Activated CD4-positive, alpha-beta memory T cell treated with anti-CD3 and anti-CD28 coated beads for 36 hours (primary cell): ENCODE data around the gene PTPRA. TPM values are rescaled to one million over a fixed set of nuclear protein-coding genes. Genes with fewer than 3 reads are reported as not detected.
A peak's percentile ranks its signal among the peaks of the same experiment; 100 is the strongest.

ENCODE experiments used
- CTCF ChIA-PET: fragments of 350-600 bp; sonication (Branson Sonifier 250); formaldehyde crosslinking; loops from one replicate; lab custom pipeline; 2021; ENCODE audit warnings: antibody characterized with exemption, inconsistent platforms; lab: Charles Lee
- POLR2A ChIA-PET: fragments of 350-600 bp; sonication (Branson Sonifier 250); formaldehyde crosslinking; loops from one replicate; lab custom pipeline; 2021; ENCODE audit warnings: antibody characterized with exemption; lab: Charles Lee
- DNase-seq: peaks from one replicate; pipeline ENCODE4 v3.0.0-alpha.2; 2020
- H3K27ac Mint-ChIP-seq: one replicate; pipeline ENCODE4 v1.8.0; 2021; ENCODE audit warnings: mixed read lengths
- H3K27me3 Mint-ChIP-seq: one replicate; pipeline ENCODE4 v1.8.0; 2021; ENCODE audit warnings: mixed read lengths
- H3K36me3 Mint-ChIP-seq: one replicate; pipeline ENCODE4 v1.8.0; 2021; ENCODE audit warnings: mixed read lengths
- H3K4me1 Mint-ChIP-seq: one replicate; pipeline ENCODE4 v1.8.0; 2021; ENCODE audit warnings: low read depth, mixed read lengths
- H3K4me3 Mint-ChIP-seq: one replicate; pipeline ENCODE4 v1.8.0; 2021; ENCODE audit warnings: mild to moderate bottlenecking, mixed read lengths
- H3K9me3 Mint-ChIP-seq: one replicate; pipeline ENCODE4 v1.8.0; 2021; ENCODE audit warnings: mixed read lengths
- intact Hi-C: fragments of 100-400 bp; cut with micrococcal nuclease; formaldehyde crosslinking; loops from one replicate; pipeline ENCODE4 v1.15.1; 2023
- total RNA-seq, 2 experiments: library from RNA; stranded (reverse); gene quantifications; one replicate each; pipeline ENCODE4 v1.2.3, GENCODE V29; 2021

The PTPRA gene
- total RNA-seq, 2 experiments from 2014 or later = 61.1 to 62.8 TPM

DNA sequence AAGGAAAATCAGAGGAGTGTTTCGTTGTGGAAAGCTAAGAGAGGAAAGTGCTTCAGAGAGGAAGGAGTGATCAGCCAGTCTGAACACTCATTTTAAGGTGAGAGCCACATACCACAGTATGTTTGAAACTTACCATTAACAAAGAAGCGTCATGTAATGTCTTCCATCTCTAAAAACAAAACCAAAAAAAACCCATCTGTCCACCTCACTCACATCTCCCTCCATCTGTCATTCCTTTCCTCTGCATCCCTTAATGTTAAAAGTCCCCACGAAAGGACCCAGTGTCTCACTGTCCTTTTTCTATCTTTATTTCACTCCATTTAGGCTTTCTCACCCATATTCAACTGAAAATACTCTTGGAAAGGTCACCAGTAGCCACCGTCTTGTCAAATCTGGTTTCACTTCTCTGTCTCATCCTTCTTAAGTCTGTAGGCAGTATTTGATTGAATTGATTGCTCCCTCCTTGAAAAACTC lies 110.8 kb downstream of the PTPRA start:
- Mint-ChIP-seq H3K27me3 (no peaks in the 10 kb centered on the region), H3K4me3 (no peak overlapping the region), H3K27ac (no peak overlapping the region), H3K36me3 (peaks cover 31% of the 10 kb centered on the region), H3K4me1 (peaks cover 11% of the 10 kb centered on the region), H3K9me3 (no peaks in the 10 kb centered on the region)
- intact Hi-C loops = loop anchor here (1.0 to 10.0 kb wide), 6 partner anchors 30 to 319 kb away; partner anchors contain the start of genes IDH3B and PTPRA
- no peak for DNase-seq
- ChIA-PET POLR2A (interaction anchor here (0.5 to 8.2 kb wide), 6 partner anchors 9 to 190 kb away, joined by 3 to 127 read pairs (median 3); no protein-coding TSS in a partner anchor), CTCF (interaction anchor here (0.8 to 1.7 kb wide), 8 partner anchors 14 to 242 kb away, joined by 3 to 5 read pairs (median 3); no protein-coding TSS in a partner anchor)

DNA sequence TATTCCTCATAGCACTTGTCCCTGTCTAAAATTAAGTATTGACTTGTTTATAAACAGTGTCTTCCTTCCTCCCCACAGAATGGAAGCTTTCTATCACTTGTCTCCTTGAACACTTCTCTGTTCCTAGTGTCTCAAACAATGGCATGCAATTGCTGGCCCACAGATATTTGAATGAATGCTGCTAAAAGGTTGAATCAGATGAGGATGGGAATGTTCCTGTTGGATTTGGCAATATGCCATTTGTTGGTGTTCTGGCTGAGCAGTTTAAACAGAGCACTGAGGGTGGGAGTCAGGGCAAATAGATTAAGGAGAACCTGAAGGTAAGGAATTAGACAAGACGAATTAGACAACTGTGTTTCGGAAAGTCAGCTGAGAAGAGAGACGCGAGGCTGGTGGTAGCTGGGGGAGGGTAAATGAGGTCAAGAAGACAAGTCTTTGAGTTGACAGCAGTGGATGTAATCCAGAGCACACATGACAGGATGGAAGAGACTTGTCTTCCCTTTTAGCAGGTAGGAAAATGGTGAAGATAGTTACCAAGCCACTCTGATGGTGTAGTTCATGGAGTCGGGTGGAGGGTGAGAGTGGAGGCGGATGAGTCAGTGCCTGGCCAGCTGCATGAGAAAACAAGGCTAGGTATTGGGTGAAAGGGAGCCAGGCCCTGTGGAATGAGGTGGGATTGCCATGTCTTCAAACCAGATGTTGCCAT lies 111.8 kb downstream of the PTPRA start:
- ChIA-PET CTCF (interaction anchor here (0.6 to 1.7 kb wide), 6 partner anchors 15 to 112 kb away, joined by 3 to 5 read pairs (median 4); no protein-coding TSS in a partner anchor), POLR2A (interaction anchor here (1.0 to 8.2 kb wide), 2 partner anchors 28 to 114 kb away, joined by 5 to 127 read pairs; no protein-coding TSS in a partner anchor)
- no peak overlapping the region for H3K27ac Mint-ChIP-seq
- no peaks in the 10 kb centered on the region for H3K27me3 Mint-ChIP-seq
- peak; percentile 72 for DNase-seq
- peaks cover 20% of the 10 kb centered on the region for H3K4me1 Mint-ChIP-seq
- no peak overlapping the region for H3K4me3 Mint-ChIP-seq
- peaks cover 40% of the 10 kb centered on the region for H3K36me3 Mint-ChIP-seq
- intact Hi-C loops = loop anchor here (1.0 to 10.0 kb wide), 7 partner anchors 29 to 320 kb away; partner anchors contain the start of genes FASTKD5, IDH3B, PTPRA and UBOX5
- no peaks in the 10 kb centered on the region for H3K9me3 Mint-ChIP-seq

GRCh38 chr20:2986466-2986865 lies 113.2 kb downstream of the PTPRA start:
- intact Hi-C loops = loop anchor here (1.0 to 10.0 kb wide), 5 partner anchors 14 to 232 kb away; partner anchors contain the start of genes FASTKD5 and UBOX5
- peak overlapping the region; percentile 9 for H3K4me3 Mint-ChIP-seq
- H3K9me3 Mint-ChIP-seq = no peaks in the 10 kb centered on the region
- H3K27ac Mint-ChIP-seq = no peak overlapping the region
- peaks cover 48% of the 10 kb centered on the region for H3K36me3 Mint-ChIP-seq
- peaks cover 22% of the 10 kb centered on the region for H3K4me1 Mint-ChIP-seq
- peak; percentile 90 for DNase-seq
- POLR2A ChIA-PET = interaction anchor here (0.6 to 8.2 kb wide), 7 partner anchors 14 to 398 kb away, joined by 3 to 127 read pairs (median 4); partner anchors contain the start of gene PTPRA
- CTCF ChIA-PET = interaction anchor here (1.0 to 1.5 kb wide), 2 partner anchors 15 to 28 kb away, joined by 4 to 6 read pairs; no protein-coding TSS in a partner anchor
- no peaks in the 10 kb centered on the region for H3K27me3 Mint-ChIP-seq

DNA sequence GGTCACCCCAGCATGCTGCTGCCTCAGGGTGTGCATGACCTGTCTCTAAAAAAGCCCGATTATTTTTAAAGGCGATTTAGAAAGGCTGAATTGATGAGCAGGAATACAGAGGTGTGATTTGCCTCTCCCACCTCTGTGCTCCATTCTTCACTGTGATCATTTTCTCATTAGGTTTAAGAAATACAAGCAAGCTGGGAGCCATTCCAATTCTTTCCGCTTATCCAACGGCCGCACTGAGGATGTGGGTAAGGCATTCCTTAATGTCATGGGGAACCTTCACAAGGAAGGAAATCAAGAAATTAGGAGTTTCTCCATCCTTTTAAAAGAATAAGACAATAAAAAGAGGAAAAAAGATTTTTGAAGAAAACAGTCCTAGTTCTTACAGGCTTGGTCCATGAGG lies 114.6 kb downstream of the PTPRA start:
- H3K4me1 Mint-ChIP-seq = peaks cover 21% of the 10 kb centered on the region
- intact Hi-C loops = loop anchor here (2.0 to 10.0 kb wide), 3 partner anchors 13 to 233 kb away; partner anchors contain the start of genes FASTKD5 and UBOX5
- H3K4me3 Mint-ChIP-seq = no peak overlapping the region
- H3K9me3 Mint-ChIP-seq = no peaks in the 10 kb centered on the region
- H3K27me3 Mint-ChIP-seq = no peaks in the 10 kb centered on the region
- H3K27ac Mint-ChIP-seq = peak overlapping the region; percentile 19
- H3K36me3 Mint-ChIP-seq = peaks cover 53% of the 10 kb centered on the region
- DNase-seq = no peak
- CTCF ChIA-PET = interaction anchor here (0.9 kb wide), 1 partner anchor 79 kb away, joined by 3 read pairs; no protein-coding TSS in a partner anchor
- POLR2A ChIA-PET = interaction anchor here (8.2 kb wide), 1 partner anchor 26 kb away, joined by 127 read pairs; no protein-coding TSS in a partner anchor

DNA sequence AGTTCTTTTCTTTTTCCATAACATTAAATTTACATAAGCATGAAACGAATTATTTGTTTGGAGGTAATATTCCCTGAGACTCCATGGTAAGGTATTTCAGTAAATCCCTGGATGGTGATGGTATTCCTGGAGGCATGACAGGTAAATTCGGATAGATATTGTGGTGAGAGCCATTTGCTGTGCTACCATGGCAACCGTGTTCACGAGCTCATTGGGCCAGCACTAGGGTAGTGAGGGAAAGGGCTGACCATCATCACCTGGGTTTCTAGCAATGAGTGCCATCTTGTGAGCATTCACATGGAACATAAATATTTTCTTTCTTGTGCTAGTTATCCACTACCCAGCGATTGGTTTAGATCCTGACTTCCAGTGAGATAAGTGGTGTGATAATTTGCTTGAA lies 118.3 kb downstream of the PTPRA start:
- H3K4me3 Mint-ChIP-seq = no peak overlapping the region
- intact Hi-C loops = no loop called here
- ChIA-PET POLR2A (no interaction called here), CTCF (interaction anchor here (3.5 kb wide), 1 partner anchor 9 kb away, joined by 12 read pairs; no protein-coding TSS in a partner anchor)
- no peaks in the 10 kb centered on the region for H3K9me3 Mint-ChIP-seq
- no peak overlapping the region for H3K27ac Mint-ChIP-seq
- H3K27me3 Mint-ChIP-seq = no peaks in the 10 kb centered on the region
- H3K4me1 Mint-ChIP-seq = peaks cover 23% of the 10 kb centered on the region
- DNase-seq = no peak
- peaks cover 57% of the 10 kb centered on the region for H3K36me3 Mint-ChIP-seq

DNA sequence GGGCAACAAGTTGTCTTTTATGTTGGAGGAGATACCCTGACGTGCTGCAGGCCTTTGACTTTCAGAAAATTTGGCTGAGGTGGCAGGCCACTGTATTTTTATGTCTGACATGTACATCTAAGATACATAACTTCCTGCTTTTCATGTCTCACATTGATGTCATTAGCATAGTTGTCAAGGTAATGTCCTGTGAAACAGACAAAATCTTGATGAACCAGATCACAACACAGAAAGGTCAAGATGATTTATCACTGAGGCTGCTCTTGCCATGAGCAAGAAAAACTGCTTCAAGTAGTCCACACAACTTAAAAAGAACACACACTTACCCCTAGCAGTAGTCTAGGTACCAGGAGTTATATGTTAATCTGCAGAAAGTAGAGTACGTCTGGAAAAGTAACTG lies 120.0 kb downstream of the PTPRA start:
- intact Hi-C loops = no loop called here
- ChIA-PET POLR2A (interaction anchor here (1.2 kb wide), 1 partner anchor 10 kb away, joined by 3 read pairs; no protein-coding TSS in a partner anchor), CTCF (no interaction called here)
- peaks cover 22% of the 10 kb centered on the region for H3K4me1 Mint-ChIP-seq
- peak overlapping the region; percentile 34 for H3K27ac Mint-ChIP-seq
- no peaks in the 10 kb centered on the region for H3K27me3 Mint-ChIP-seq
- DNase-seq = no peak
- peaks cover 42% of the 10 kb centered on the region for H3K36me3 Mint-ChIP-seq
- H3K4me3 Mint-ChIP-seq = no peak overlapping the region
- H3K9me3 Mint-ChIP-seq = no peaks in the 10 kb centered on the region

DNA sequence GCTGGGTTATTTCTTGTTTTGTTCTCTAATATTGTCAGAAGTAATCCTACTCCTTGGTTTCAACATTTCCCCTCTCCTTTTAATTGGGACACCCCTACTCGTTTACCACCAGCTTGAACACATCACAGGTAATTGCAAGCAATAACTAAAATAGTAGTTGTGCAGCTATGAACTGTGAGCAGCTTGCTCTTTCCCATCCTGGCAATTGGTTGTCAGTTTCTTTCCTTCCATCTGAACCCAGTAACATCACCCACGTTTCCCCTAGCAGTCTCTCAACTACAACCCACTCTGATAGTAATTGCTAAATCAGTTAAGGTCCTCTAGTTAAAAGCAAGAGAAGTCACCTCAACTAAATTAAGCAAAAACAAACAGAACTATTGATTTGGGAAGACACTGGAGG lies 122.5 kb downstream of the PTPRA start:
- CTCF ChIA-PET = interaction anchor here (0.8 kb wide), 1 partner anchor 80 kb away, joined by 4 read pairs; no protein-coding TSS in a partner anchor
- DNase-seq = no peak
- no peaks in the 10 kb centered on the region for H3K27me3 Mint-ChIP-seq
- H3K27ac Mint-ChIP-seq = no peak overlapping the region
- H3K9me3 Mint-ChIP-seq = no peaks in the 10 kb centered on the region
- H3K4me1 Mint-ChIP-seq = peaks cover 4% of the 10 kb centered on the region
- peaks cover 26% of the 10 kb centered on the region for H3K36me3 Mint-ChIP-seq
- intact Hi-C loops = no loop called here
- POLR2A ChIA-PET = no interaction called here
- no peak overlapping the region for H3K4me3 Mint-ChIP-seq

DNA sequence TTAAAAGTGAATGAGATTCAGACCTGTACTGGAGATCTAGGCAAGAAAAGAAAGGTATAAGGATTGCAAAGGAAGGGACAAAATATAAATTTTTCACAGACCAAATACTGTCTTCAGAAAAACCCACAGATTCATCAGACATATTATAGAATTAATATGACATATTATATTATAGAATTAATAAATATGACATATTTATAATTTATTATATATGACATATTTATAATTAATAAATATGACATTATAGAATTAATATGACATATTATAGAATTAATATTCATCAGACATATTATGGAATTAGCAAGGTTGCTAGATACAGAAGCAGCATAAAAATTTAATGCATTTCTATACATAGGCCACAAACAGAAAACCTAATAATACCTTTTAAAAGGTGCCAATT lies 125.4 kb downstream of the PTPRA start:
- no peak overlapping the region for H3K4me3 Mint-ChIP-seq
- no peak for DNase-seq
- ChIA-PET CTCF (interaction anchor here (0.8 kb wide), 1 partner anchor 311 kb away, joined by 3 read pairs; no protein-coding TSS in a partner anchor), POLR2A (no interaction called here)
- intact Hi-C loops = no loop called here
- H3K4me1 Mint-ChIP-seq = peaks cover 7% of the 10 kb centered on the region
- H3K27ac Mint-ChIP-seq = no peak overlapping the region
- no peaks in the 10 kb centered on the region for H3K27me3 Mint-ChIP-seq
- no peaks in the 10 kb centered on the region for H3K9me3 Mint-ChIP-seq
- H3K36me3 Mint-ChIP-seq = peaks cover 19% of the 10 kb centered on the region

- POLR2A ChIA-PET = interaction anchor here (0.6 to 1.4 kb wide), 2 partner anchors 14 to 170 kb away, joined by 3 to 6 read pairs; no protein-coding TSS in a partner anchor
- intact Hi-C loops = loop anchor here (1.0 to 2.0 kb wide), 4 partner anchors 14 to 313 kb away; partner anchors contain the start of gene PTPRA
- Mint-ChIP-seq H3K4me1 (peaks cover 9% of the 10 kb centered on the region), H3K27me3 (no peaks in the 10 kb centered on the region), H3K27ac (peak overlapping the region; percentile 51), H3K9me3 (no peaks in the 10 kb centered on the region), H3K4me3 (no peak overlapping the region), H3K36me3 (peaks cover 20% of the 10 kb centered on the region)
- no peak for DNase-seq
- CTCF ChIA-PET = interaction anchor here (0.6 to 2.8 kb wide), 50 partner anchors 10 to 754 kb away, joined by 3 to 18 read pairs (median 4); partner anchors contain the start of genes IDH3B, PTPRA and TMEM239
These were observed 127.7 kb downstream of the PTPRA start for GRCh38 chr20:3000852-3001523.

GRCh38 chr20:3003416-3003815 lies 130.1 kb downstream of the PTPRA start:
- Mint-ChIP-seq H3K27ac (no peak overlapping the region), H3K9me3 (no peaks in the 10 kb centered on the region), H3K4me1 (peaks cover 9% of the 10 kb centered on the region), H3K4me3 (no peak overlapping the region), H3K27me3 (no peaks in the 10 kb centered on the region), H3K36me3 (peaks cover 30% of the 10 kb centered on the region)
- DNase-seq = no peak
- ChIA-PET POLR2A (no interaction called here), CTCF (no interaction called here)
- intact Hi-C loops = no loop called here
